Activated CD4-positive, alpha-beta T cell treated with anti-CD3 and anti-CD28 coated beads, Interleukin-2, amount 10 ng/mL, durations not matched to agents 7 days and 5 days (primary cell): ENCODE measurements around the gene USP14. TPM values are rescaled to one million over a fixed set of nuclear protein-coding genes. Genes with fewer than 3 reads are reported as not detected.

Experiments
- CTCF ChIA-PET: fragments of 350-600 bp; sonication (Branson Sonifier 250); formaldehyde crosslinking; loops from one replicate; lab custom pipeline; 2021; ENCODE audit warnings: antibody characterized with exemption; lab: Charles Lee
- POLR2A ChIA-PET: fragments of 350-600 bp; sonication (Branson Sonifier 250); formaldehyde crosslinking; loops from one replicate; lab custom pipeline; 2021; ENCODE audit warnings: antibody characterized with exemption; lab: Charles Lee
- DNase-seq: peaks from one replicate; pipeline ENCODE4 v3.0.0-alpha.2; 2020
- H3K27ac Mint-ChIP-seq: one replicate; pipeline ENCODE4 v1.8.0; 2021; ENCODE audit warnings: mild to moderate bottlenecking, moderate library complexity, mixed read lengths
- H3K27me3 Mint-ChIP-seq: one replicate; pipeline ENCODE4 v1.8.0; 2021; ENCODE audit warnings: mixed read lengths
- H3K36me3 Mint-ChIP-seq: one replicate; pipeline ENCODE4 v1.8.0; 2021; ENCODE audit warnings: low read depth, mixed read lengths
- H3K4me1 Mint-ChIP-seq: one replicate; pipeline ENCODE4 v1.8.0; 2021; ENCODE audit warnings: mixed read lengths
- H3K4me3 Mint-ChIP-seq: one replicate; pipeline ENCODE4 v1.8.0; 2021; ENCODE audit warnings: mild to moderate bottlenecking, moderate library complexity, mixed read lengths
- H3K9me3 Mint-ChIP-seq: one replicate; pipeline ENCODE4 v1.8.0; 2021; ENCODE audit warnings: mixed read lengths
- microRNA-seq: library from miRNA; unstranded; fragments of <30 nt; microRNA quantifications from one replicate; pipeline ENCODE4 v1.2.0, GENCODE V29; 2021; ENCODE audit warnings: borderline microRNAs expressed, borderline replicate concordance
- total RNA-seq, 2 experiments: library from RNA; stranded (reverse); gene quantifications; one replicate each; pipeline ENCODE4 v1.2.3, GENCODE V29; 2021

USP14 gene
- total RNA-seq, 2 experiments from 2014 or later, result 67.4 to 82.5 TPM

DNA sequence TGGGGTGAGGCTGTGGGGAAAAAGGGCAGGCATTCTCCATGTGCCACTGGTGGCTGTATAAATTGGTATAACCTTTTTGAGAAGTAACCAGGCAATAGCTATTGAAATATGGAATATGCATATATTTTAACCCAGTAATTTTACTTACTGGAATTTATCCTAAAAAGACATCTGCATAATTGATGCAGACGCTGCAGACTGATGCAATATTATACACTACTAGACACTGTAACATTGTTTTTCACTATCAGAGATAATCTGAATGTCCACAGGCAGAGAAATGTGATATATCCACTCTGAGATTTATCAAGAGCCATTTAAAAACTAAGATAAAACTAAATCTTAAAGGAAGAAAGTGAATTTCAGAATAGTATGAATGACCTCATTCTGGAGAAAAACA, 94.8 kb downstream of the USP14 start:
- Mint-ChIP-seq H3K4me1 (no peaks in the 10 kb centered on the region), H3K36me3 (peaks cover 58% of the 10 kb centered on the region), H3K4me3 (no peak overlapping the region), H3K27me3 (no peaks in the 10 kb centered on the region), H3K27ac (no peak overlapping the region), H3K9me3 (no peaks in the 10 kb centered on the region)
- ChIA-PET CTCF (interaction anchor here (2.0 kb wide), 1 partner anchor 15 kb away, joined by 5 read pairs; the partner anchor contains the start of gene THOC1), POLR2A (no interaction called here)
- no peak for DNase-seq

DNA sequence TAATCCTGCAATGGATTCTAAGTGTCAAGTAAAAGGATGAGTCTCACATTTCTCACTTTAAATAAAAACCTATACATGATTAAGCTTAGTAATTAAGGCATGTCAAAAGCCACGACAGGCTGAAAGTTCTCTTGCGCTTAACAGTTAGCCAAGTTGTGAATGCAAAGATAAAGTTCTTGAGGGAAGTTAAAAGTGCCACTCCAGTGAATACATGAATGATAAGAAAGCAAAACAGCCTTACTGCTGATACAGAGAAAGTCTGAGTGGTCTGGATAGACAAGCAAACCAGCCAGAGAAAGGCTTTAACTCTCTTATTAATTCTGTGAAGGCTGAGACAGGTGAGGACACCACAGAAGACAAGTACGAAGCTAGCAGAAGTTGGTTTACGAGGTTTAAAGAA, 96.8 kb downstream of the USP14 start:
- H3K36me3 Mint-ChIP-seq, result peaks cover 52% of the 10 kb centered on the region
- no peak for DNase-seq
- no peak overlapping the region for H3K27ac Mint-ChIP-seq
- no peak overlapping the region for H3K4me3 Mint-ChIP-seq
- H3K27me3 Mint-ChIP-seq, result no peaks in the 10 kb centered on the region
- CTCF ChIA-PET, result interaction anchor here (1.1 kb wide), 1 partner anchor 13 kb away, joined by 3 read pairs; the partner anchor contains the start of gene THOC1
- no peaks in the 10 kb centered on the region for H3K9me3 Mint-ChIP-seq
- POLR2A ChIA-PET, result no interaction called here
- no peaks in the 10 kb centered on the region for H3K4me1 Mint-ChIP-seq

DNA sequence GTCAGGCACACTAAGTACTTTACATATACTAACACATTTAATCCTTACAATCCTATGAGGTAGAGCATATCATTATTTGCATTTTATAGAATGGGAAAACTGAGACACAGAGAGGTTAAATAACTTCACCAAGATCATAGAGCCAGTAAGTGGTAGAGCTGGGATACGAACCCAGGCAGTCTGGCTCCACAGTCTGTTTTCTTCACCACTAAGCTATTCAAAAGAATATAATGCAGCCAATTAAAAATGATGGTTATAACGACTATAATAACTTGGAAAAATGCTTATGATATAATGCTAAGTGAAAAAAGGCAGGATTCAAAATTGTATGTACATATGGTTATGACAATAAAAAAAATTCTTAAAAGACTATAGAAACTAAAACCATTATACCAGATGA, 102.2 kb downstream of the USP14 start:
- DNase-seq, result no peak
- ChIA-PET CTCF (no interaction called here), POLR2A (no interaction called here)
- Mint-ChIP-seq H3K9me3 (no peaks in the 10 kb centered on the region), H3K4me1 (no peaks in the 10 kb centered on the region), H3K4me3 (no peak overlapping the region), H3K36me3 (peaks cover 43% of the 10 kb centered on the region), H3K27ac (no peak overlapping the region), H3K27me3 (no peaks in the 10 kb centered on the region)

DNA sequence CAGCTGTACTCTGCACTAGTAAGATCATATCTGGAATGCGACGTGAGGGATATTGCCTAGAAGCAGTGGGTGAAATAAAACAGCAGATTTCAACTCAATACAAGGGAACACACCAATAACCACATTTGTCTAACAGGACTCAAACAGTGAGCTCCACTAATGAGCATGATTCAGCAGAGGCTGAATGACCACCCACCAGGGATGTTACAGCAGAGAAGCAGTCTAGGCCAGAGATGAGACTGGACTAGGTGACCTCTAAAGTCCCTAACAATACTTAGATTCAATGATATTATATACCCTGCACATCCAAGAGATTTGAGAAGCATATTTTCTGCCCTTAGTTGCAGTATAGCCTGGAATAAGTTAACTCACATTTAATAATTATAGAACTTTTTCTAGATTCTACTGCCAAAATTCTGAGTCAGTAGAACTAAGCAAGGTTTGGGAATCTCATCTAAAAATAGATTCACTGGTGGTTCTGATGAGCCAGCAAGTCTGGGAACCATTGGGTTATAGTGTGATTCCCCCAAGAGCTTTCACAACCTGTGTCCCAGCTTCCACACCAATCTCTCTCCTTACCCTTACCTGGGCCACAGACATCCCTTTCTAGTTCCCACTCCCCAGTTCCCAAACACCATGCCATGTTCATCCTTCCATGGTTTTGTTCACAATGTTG, 103.2 kb downstream of the USP14 start:
- Mint-ChIP-seq H3K4me3 (no peak overlapping the region), H3K4me1 (peaks cover 8% of the 10 kb centered on the region), H3K9me3 (no peaks in the 10 kb centered on the region), H3K36me3 (peaks cover 36% of the 10 kb centered on the region), H3K27me3 (no peaks in the 10 kb centered on the region), H3K27ac (no peak overlapping the region)
- no peak for DNase-seq
- CTCF ChIA-PET, result interaction anchor here (1.5 kb wide), 1 partner anchor 21 kb away, joined by 3 read pairs; no protein-coding TSS in a partner anchor
- POLR2A ChIA-PET, result no interaction called here

Small RNA genes lying within 50 kb of the gene (microRNA-seq; reads per million reads assigned to microRNA genes)
- gene MIR8078, result not detected

Other genes with a start within 250 kb of the USP14 start
- gene TUBB8B, start 108.9 kb upstream of the USP14 start, total RNA-seq, result not detected
- 10 to 100 TPM; 46.7 to 55.9 TPM for gene THOC1, start 109.5 kb downstream of the USP14 start, total RNA-seq